Hepatocyte (in vitro differentiated cells): ENCODE measurements around the gene IKZF5. TPM values are rescaled to one million over a fixed set of nuclear protein-coding genes. Genes with fewer than 3 reads are reported as not detected.

Experiments used
- DNase-seq: peaks from one replicate; pipeline ENCODE4 v3.0.0-alpha.2; 2016; ENCODE audit warnings: low spot score
- H2AFZ ChIP-seq: fragments of 200-600 bp; sonication (generic); 2 replicates; pipeline ENCODE4 v1.6.0; 2016; ENCODE audit warnings: antibody characterized with exemption, mild to moderate bottlenecking
- H3K27ac ChIP-seq: fragments of 200-600 bp; sonication (generic); 2 replicates; pipeline ENCODE4 v1.5.1; 2016; ENCODE audit warnings: mild to moderate bottlenecking
- H3K27me3 ChIP-seq: fragments of 200-600 bp; sonication (generic); 2 replicates; pipeline ENCODE4 v1.6.1; 2016
- H3K36me3 ChIP-seq: fragments of 200-600 bp; sonication (generic); replicated peaks from 2 replicates; pipeline ENCODE4 v1.5.1; 2016; ENCODE audit warnings: low read depth; ENCODE audit not compliant: insufficient read depth
- H3K4me1 ChIP-seq: fragments of 200-600 bp; sonication (generic); 2 replicates; pipeline ENCODE4 v1.5.1; 2016; ENCODE audit warnings: mild to moderate bottlenecking, moderate library complexity; ENCODE audit not compliant: insufficient read depth
- H3K4me2 ChIP-seq: fragments of 200-600 bp; sonication (generic); 2 replicates; pipeline ENCODE4 v1.6.0; 2016
- H3K4me3 ChIP-seq: fragments of 200-600 bp; sonication (generic); 2 replicates; pipeline ENCODE4 v1.5.1; 2016; ENCODE audit warnings: mild to moderate bottlenecking
- H3K79me2 ChIP-seq: fragments of 200-600 bp; sonication (generic); 2 replicates; pipeline ENCODE4 v1.6.0; 2017; ENCODE audit warnings: mild to moderate bottlenecking
- H3K9me2 ChIP-seq: fragments of 200-600 bp; sonication (generic); replicated peaks from 2 replicates; pipeline ENCODE4 v1.6.0; 2017; ENCODE audit warnings: mild to moderate bottlenecking; ENCODE audit not compliant: insufficient read depth
- H3K9me3 ChIP-seq: fragments of 200-600 bp; sonication (generic); 2 replicates; pipeline ENCODE4 v1.5.1; 2016; ENCODE audit warnings: low read depth, mild to moderate bottlenecking
- H4K20me1 ChIP-seq: fragments of 200-600 bp; sonication (generic); 2 replicates; pipeline ENCODE4 v1.6.0; 2016; ENCODE audit warnings: mild to moderate bottlenecking; ENCODE audit not compliant: insufficient read depth, poor library complexity, severe bottlenecking
- EZH2 ChIP-seq: fragments of 200-600 bp; sonication (generic); IDR thresholded peaks from 2 replicates; pipeline ENCODE4 v1.6.1; 2016; ENCODE audit warnings: antibody characterized with exemption, mild to moderate bottlenecking, borderline replicate concordance
- EZH2phosphoT487 ChIP-seq: fragments of 200-600 bp; sonication (generic); IDR thresholded peaks from one replicate; pipeline ENCODE4 v1.6.1; 2018; ENCODE audit warnings: antibody characterized with exemption, mild to moderate bottlenecking, low read depth, moderate library complexity; ENCODE audit not compliant: unreplicated experiment, severe bottlenecking
- WGBS: methylation state at CpG from one replicate; pipeline ENCODE4 v1.1.6; 2016; ENCODE audit warnings: low lambda C conversion rate; ENCODE audit errors: missing lambda C conversion rate; 5-methylcytosine and 5-hydroxymethylcytosine counted together
- polyA plus RNA-seq: library from polyadenylated mRNA; unstranded; fragments of >200 nt; fragmentation: Nextera tagmentation; extraction: Ambion mirVana; gene quantifications from 2 replicates; pipeline ENCODE4 v1.2.1, GENCODE V29; 2016
- total RNA-seq: library from RNA; depleted of rRNA; stranded (reverse); fragments of >200 nt; gene quantifications from 2 replicates; pipeline ENCODE4 v1.2.3, GENCODE V29; 2014
- TF ChIP-seq, protein P1 (sequence below): fragments of 200-600 bp; sonication (generic); IDR thresholded peaks from 2 replicates; pipeline ENCODE4 v1.5.1; 2016; ENCODE audit warnings: antibody characterized with exemption, mild to moderate bottlenecking; ENCODE audit not compliant: poor library complexity

Gene IKZF5
- total and polyA plus RNA-seq, 2 experiments from 2014 or later = 7.2 to 8.5 TPM

DNA sequence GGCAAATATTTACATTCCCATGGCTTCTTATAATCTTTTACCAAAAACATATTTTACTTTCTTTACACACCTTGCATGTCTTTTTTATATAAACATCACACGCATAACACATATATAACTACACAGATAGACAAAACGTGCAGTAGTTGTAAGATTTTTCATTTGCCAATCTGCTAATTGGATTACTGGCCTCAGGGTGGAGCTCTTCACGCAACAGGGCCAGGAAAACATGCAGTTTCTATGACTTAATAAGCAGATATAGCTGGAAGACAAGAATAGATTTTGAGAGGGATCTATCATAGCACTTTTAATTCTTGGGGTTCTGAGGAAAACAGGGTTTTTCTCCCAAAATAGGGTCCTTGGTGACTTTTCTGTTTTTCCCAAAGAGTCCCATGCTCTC lies 12.9 kb upstream of the IKZF5 start:
- Histone ChIP-seq H4K20me1 (no peaks in the 10 kb centered on the region), H3K4me2 (peak overlapping the region; percentile 47), H3K79me2 (peaks cover 24% of the 10 kb centered on the region), H3K4me3 (no peak overlapping the region), H3K36me3 (no peaks in the 10 kb centered on the region), H3K9me2 (no peaks in the 10 kb centered on the region), H3K27ac (peak overlapping the region; percentile 30), H2AFZ (no peak overlapping the region), H3K27me3 (no peaks in the 10 kb centered on the region), H3K4me1 (peaks cover 14% of the 10 kb centered on the region), H3K9me3 (no peaks in the 10 kb centered on the region)
- no peak for TF ChIP-seq EZH2
- TF ChIP-seq, protein P1, sequence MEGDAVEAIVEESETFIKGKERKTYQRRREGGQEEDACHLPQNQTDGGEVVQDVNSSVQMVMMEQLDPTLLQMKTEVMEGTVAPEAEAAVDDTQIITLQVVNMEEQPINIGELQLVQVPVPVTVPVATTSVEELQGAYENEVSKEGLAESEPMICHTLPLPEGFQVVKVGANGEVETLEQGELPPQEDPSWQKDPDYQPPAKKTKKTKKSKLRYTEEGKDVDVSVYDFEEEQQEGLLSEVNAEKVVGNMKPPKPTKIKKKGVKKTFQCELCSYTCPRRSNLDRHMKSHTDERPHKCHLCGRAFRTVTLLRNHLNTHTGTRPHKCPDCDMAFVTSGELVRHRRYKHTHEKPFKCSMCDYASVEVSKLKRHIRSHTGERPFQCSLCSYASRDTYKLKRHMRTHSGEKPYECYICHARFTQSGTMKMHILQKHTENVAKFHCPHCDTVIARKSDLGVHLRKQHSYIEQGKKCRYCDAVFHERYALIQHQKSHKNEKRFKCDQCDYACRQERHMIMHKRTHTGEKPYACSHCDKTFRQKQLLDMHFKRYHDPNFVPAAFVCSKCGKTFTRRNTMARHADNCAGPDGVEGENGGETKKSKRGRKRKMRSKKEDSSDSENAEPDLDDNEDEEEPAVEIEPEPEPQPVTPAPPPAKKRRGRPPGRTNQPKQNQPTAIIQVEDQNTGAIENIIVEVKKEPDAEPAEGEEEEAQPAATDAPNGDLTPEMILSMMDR = peak; percentile 42
- no peak for TF ChIP-seq EZH2phosphoT487
- 43% methylated on average over 3 of the region's 3 CpGs for WGBS
- DNase-seq = peak; percentile 13

DNA sequence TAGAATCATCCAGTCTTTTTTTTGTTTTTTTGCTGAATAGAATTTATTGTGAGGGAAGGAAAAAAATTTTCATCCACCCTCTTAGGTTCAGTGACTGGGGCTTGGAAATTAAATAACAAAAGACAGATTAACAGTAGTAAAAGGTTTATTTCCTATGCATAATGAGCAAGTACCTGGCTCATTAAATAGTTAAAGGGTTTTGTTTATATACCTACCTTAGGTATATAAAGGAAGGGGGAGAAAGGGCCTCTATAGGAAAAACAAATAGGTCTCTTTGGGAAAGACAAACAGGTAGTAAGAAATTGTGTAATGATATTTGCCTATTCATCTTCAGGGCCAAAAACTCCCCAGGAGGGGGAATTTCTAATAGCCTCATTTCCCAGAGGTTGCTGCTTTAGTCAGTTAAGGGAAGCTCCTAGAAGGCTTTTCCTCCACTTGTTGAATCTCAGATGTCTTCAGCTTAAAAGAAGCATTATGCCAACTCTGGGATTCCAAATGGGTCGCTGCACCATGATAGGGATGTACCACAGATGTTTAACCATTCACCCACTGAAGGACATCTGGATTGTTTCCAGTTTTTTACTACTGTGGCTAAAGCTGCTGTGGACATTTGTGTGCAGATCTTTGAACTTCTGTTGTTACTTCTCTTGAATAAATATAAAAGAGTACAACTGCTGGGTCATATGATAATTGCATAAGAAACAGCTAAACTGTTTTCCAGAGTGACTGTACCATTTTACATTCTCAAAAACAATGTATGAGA lies 11.5 kb upstream of the IKZF5 start:
- Histone ChIP-seq H3K9me3 (no peaks in the 10 kb centered on the region), H3K4me2 (peak overlapping the region; percentile 47), H3K36me3 (no peaks in the 10 kb centered on the region), H4K20me1 (no peaks in the 10 kb centered on the region), H3K27me3 (no peaks in the 10 kb centered on the region), H3K4me1 (peaks cover 14% of the 10 kb centered on the region), H2AFZ (no peak overlapping the region), H3K4me3 (no peak overlapping the region), H3K9me2 (no peaks in the 10 kb centered on the region), H3K79me2 (peaks cover 24% of the 10 kb centered on the region), H3K27ac (peak overlapping the region; percentile 43)
- TF ChIP-seq, protein P1 = no peak
- TF ChIP-seq EZH2phosphoT487 (no peak), EZH2 (no peak)
- DNase-seq = peak; percentile 17
- 52% methylated on average over 1 of the region's 1 CpG for WGBS

DNA sequence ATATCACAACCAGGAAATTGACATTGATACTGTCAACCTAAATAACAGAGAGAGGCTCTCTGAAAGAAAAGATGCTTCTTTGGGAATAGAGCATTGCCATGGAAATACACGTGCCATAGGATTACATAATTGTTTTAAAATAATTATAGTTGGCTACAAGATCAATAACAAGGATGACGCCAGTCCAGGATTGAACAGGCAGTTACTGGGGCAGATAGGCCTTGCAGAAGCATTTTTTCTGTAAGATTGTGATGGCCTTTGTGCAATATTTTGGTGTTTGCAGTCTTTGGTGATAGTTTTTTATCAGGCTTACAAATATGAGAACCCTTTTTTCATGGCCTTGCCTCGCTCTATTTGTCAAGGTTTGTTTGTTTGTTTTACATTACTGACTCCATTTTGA lies 10.7 kb upstream of the IKZF5 start:
- H3K27ac ChIP-seq = peak overlapping the region; percentile 43
- peaks cover 14% of the 10 kb centered on the region for H3K4me1 ChIP-seq
- H3K4me2 ChIP-seq = peak overlapping the region; percentile 22
- no peak for DNase-seq
- H3K79me2 ChIP-seq = peaks cover 24% of the 10 kb centered on the region
- H3K9me2 ChIP-seq = no peaks in the 10 kb centered on the region
- no peak overlapping the region for H2AFZ ChIP-seq
- no peak overlapping the region for H3K4me3 ChIP-seq
- H4K20me1 ChIP-seq = no peaks in the 10 kb centered on the region
- no peaks in the 10 kb centered on the region for H3K9me3 ChIP-seq
- 71% methylated on average over 3 of the region's 3 CpGs for WGBS
- H3K36me3 ChIP-seq = no peaks in the 10 kb centered on the region
- TF ChIP-seq EZH2phosphoT487 (no peak), EZH2 (no peak)
- no peaks in the 10 kb centered on the region for H3K27me3 ChIP-seq

DNA sequence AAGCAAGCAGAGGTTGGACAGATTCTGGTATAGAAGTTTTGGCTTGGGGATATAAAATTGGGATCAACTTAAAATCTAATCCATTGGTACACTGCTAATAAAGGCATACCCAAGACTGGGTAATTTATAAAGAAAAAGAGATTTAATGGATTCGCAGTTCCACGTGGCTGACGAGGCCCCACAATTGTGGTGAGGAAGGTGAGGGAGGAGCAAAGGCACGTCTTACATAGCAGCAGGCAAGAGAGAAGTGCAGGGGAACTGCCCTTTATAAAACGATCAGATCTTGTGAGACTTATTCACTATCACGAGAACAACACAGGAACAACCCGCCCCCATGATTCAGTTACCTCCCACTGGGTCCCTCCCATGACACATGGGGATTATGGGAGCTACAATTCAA lies 9.9 kb upstream of the IKZF5 start:
- no peaks in the 10 kb centered on the region for H3K9me3 ChIP-seq
- H3K4me2 ChIP-seq = no peak overlapping the region
- H3K4me3 ChIP-seq = no peak overlapping the region
- no peak overlapping the region for H3K27ac ChIP-seq
- H3K27me3 ChIP-seq = no peaks in the 10 kb centered on the region
- H4K20me1 ChIP-seq = no peaks in the 10 kb centered on the region
- DNase-seq = no peak
- peaks cover 14% of the 10 kb centered on the region for H3K4me1 ChIP-seq
- no peaks in the 10 kb centered on the region for H3K36me3 ChIP-seq
- H3K79me2 ChIP-seq = peaks cover 21% of the 10 kb centered on the region
- TF ChIP-seq EZH2 = no peak
- TF ChIP-seq, protein P1 = no peak
- no peak overlapping the region for H2AFZ ChIP-seq
- no peaks in the 10 kb centered on the region for H3K9me2 ChIP-seq
- WGBS = 89% methylated on average over 7 of the region's 7 CpGs
